ENCODE data around the gene NUCKS1.

Gene NUCKS1

DNA sequence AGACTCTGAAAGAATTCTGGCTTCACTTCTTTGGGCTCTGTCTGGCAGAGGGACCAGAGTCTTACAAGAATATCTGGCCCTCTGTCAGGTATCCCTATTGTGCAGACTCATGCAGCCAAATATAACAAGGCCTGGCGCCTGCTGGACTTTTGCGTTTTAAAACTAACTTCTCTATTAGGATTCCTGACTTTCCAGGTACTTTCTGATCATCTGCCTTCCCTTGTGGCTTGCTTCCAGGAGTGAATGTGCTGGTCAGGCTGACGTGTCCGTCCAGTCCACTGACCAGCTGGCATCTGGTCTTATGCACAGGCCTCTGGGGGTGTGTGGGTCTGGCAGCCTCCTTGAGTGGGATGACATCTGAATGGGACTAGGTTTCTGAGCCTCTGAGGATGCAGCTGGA, 33.9 kb upstream of the NUCKS1 start:
- Histone ChIP-seq H2AFZ (ENCODE audit: low read depth, low read length, severe bottlenecking) (no peak overlapping the region), H3K4me2 (ENCODE audit: low read depth, low read length, poor library complexity, severe bottlenecking) (no peak overlapping the region), H3K79me2 (ENCODE audit: insufficient read depth, low read length) (no peaks in the 10 kb centered on the region), H3K9me2 (replicated peaks; ENCODE audit: insufficient read depth, low read length) (no peaks in the 10 kb centered on the region), H3K27me3 (ENCODE audit: low read length) (no peaks in the 10 kb centered on the region), H3F3A (ENCODE audit: insufficient read depth) (no peaks in the 10 kb centered on the region), H3K36me3 (ENCODE audit: low read length) (no peaks in the 10 kb centered on the region), H3K27ac (ENCODE audit: low read depth, low read length) (no peak overlapping the region), H4K20me1 (ENCODE audit: low read depth, low read length) (no peaks in the 10 kb centered on the region), H3K9me3 (ENCODE audit: insufficient read depth, low read length) (no peaks in the 10 kb centered on the region), H3K9ac (ENCODE audit: low read length) (no peak overlapping the region), H3K4me3 (ENCODE audit: insufficient read depth, low read length, poor library complexity, severe bottlenecking) (no peak overlapping the region)
- TF ChIP-seq EZH2phosphoT487 (conservative IDR thresholded peaks at IDR 0.05; ENCODE audit: low read length) (no peak), CTCF (IDR thresholded peaks at IDR 0.05; ENCODE audit: insufficient read depth, low read length, poor library complexity, severe bottlenecking) (no peak)

- Histone ChIP-seq H3K27ac (ENCODE audit: low read depth, low read length) (no peak overlapping the region), H3K79me2 (ENCODE audit: insufficient read depth, low read length) (no peaks in the 10 kb centered on the region), H3K27me3 (ENCODE audit: low read length) (no peaks in the 10 kb centered on the region), H3K9me3 (ENCODE audit: insufficient read depth, low read length) (no peaks in the 10 kb centered on the region), H3K9me2 (replicated peaks; ENCODE audit: insufficient read depth, low read length) (no peaks in the 10 kb centered on the region), H2AFZ (ENCODE audit: low read depth, low read length, severe bottlenecking) (no peak overlapping the region), H3F3A (ENCODE audit: insufficient read depth) (no peaks in the 10 kb centered on the region), H4K20me1 (ENCODE audit: low read depth, low read length) (no peaks in the 10 kb centered on the region), H3K4me3 (ENCODE audit: insufficient read depth, low read length, poor library complexity, severe bottlenecking) (no peak overlapping the region), H3K36me3 (ENCODE audit: low read length) (no peaks in the 10 kb centered on the region), H3K4me2 (ENCODE audit: low read depth, low read length, poor library complexity, severe bottlenecking) (no peak overlapping the region), H3K9ac (ENCODE audit: low read length) (no peak overlapping the region)
- no peak for TF ChIP-seq EZH2phosphoT487 (conservative IDR thresholded peaks at IDR 0.05; ENCODE audit: low read length)
- TF ChIP-seq CTCF (IDR thresholded peaks at IDR 0.05; ENCODE audit: insufficient read depth, low read length, poor library complexity, severe bottlenecking) = no peak
Measured at GRCh38 chr1:205783433-205783795, 33.4 kb upstream of the NUCKS1 start.

DNA sequence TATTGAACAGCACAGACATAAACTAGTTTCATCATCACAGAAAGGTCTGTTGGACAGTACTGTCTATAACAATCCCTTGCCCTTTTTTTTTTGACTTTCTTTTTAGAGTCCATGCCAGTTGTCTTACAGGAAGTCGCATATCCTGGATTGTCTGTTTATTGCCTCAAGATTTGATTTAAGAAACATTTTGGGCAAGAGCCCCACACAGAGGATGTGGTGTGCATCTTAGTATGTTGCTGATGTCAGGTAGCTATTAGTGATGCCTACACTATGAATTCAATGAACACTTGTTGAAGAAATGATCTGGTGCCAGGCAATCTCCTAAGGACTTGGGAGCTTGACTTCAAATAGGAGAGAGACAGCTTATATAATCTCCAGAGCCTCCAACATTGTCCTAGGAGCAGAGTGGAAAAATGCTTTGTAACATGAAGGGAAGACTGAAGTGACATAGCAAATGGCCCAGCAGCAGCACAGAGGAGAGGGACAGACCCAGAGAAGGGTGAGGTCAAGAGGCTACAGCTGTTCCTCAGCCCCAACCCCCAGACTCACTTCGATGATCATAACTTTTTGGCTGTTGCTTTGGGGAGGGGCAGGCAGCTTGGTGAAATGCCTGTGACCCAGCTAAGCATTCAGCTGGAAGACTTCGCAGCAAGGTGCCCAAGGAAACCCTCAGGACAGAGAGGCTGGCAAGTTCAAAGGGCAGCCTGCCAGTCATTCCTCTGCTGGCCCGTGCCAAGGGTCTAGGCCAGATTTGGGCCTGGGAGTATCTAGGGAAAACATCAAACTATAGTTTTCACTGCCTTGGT, 32.8 kb upstream of the NUCKS1 start:
- no peaks in the 10 kb centered on the region for H3K9me3 ChIP-seq (ENCODE audit: insufficient read depth, low read length)
- no peaks in the 10 kb centered on the region for H3K36me3 ChIP-seq (ENCODE audit: low read length)
- TF ChIP-seq EZH2phosphoT487 (conservative IDR thresholded peaks at IDR 0.05; ENCODE audit: low read length) (no peak), CTCF (IDR thresholded peaks at IDR 0.05; ENCODE audit: insufficient read depth, low read length, poor library complexity, severe bottlenecking) (no peak)
- no peaks in the 10 kb centered on the region for H3F3A ChIP-seq (ENCODE audit: insufficient read depth)
- H3K4me2 ChIP-seq (ENCODE audit: low read depth, low read length, poor library complexity, severe bottlenecking) = no peak overlapping the region
- no peak overlapping the region for H2AFZ ChIP-seq (ENCODE audit: low read depth, low read length, severe bottlenecking)
- no peaks in the 10 kb centered on the region for H3K9me2 ChIP-seq (replicated peaks; ENCODE audit: insufficient read depth, low read length)
- H3K79me2 ChIP-seq (ENCODE audit: insufficient read depth, low read length) = no peaks in the 10 kb centered on the region
- H3K9ac ChIP-seq (ENCODE audit: low read length) = no peak overlapping the region
- no peaks in the 10 kb centered on the region for H4K20me1 ChIP-seq (ENCODE audit: low read depth, low read length)
- no peak overlapping the region for H3K27ac ChIP-seq (ENCODE audit: low read depth, low read length)
- H3K4me3 ChIP-seq (ENCODE audit: insufficient read depth, low read length, poor library complexity, severe bottlenecking) = no peak overlapping the region
- no peaks in the 10 kb centered on the region for H3K27me3 ChIP-seq (ENCODE audit: low read length)
